ENCODE results near the gene MMAB. TPM values are rescaled to one million over a fixed set of nuclear protein-coding genes. Genes with fewer than 3 reads are reported as not detected.

MMAB gene
- total and polyA plus RNA-seq, 2 donors (not counting 1 experiment from before 2014, with no cell fraction given), result 36.8 to 56.1 TPM

DNA sequence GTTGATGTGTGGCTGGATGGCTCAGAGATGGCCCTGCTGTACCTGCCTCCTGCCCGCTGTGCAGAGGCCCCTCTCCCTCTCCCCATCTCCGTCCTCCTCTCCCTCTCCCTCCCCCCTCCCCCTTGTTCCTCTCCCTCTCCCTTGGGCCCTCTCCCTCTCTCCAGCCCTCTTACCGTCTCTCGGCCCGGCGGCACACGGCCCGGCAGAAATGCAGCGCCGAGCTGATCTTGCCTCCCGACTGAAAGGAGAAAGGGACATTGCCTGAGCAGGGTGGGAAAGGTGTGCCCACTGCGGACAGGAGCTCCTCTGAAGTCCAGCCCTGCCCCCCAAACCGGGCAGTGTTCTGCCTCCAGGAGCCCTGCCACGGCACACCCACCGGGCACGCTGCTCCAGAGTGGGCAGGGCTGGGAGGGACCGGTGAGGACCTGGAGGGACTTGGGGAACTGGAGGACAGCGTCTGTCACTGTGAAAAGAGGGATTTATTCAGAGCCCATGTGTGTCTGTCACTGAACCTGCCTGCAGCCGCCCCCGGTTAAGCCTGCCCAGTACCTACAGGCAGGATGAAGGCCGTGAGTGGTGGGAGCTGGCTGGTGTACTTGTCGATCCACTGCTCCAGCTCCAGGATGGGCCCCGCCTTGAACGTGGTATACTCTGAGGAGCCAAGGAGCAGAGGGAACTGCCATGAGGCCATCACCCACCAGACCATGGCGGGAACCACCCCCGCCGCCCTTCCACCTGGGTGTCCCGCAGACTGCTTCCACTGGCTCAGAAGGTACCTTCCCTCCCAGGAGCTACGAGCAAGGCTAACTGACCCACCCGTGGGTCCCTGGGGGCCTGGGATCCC, 12.2 kb downstream of the MMAB start:
- Histone ChIP-seq H3K4me1 (ENCODE audit: control insufficient read depth, extremely low read depth, insufficient read depth, low read length) (no peaks in the 10 kb centered on the region), H3K4me3 (replicated peaks in 1 of 4; ENCODE audit: control extremely low read depth in 1 of 4, insufficient read depth in 1 of 4, low read depth in 3 of 4, low read length in 4 of 4) (no peak overlapping the region), H3K4me2 (ENCODE audit: extremely low read depth, insufficient read depth, low read length) (no peak overlapping the region), H3K36me3 (ENCODE audit: control insufficient read depth, insufficient read depth, low read length) (peaks cover 3% of the 10 kb centered on the region), H2AFZ (ENCODE audit: low read length) (no peak overlapping the region), H3K9ac (ENCODE audit: insufficient read depth, low read length) (no peak overlapping the region), H3K79me2 (ENCODE audit: control insufficient read depth, insufficient read depth, low read length) (no peaks in the 10 kb centered on the region), H3K27ac (ENCODE audit: insufficient read depth, low read length) (no peak overlapping the region), H3K27me3 (ENCODE audit: control insufficient read depth, insufficient read depth, low read length) (no peaks in the 10 kb centered on the region), H3K9me3 (ENCODE audit: control insufficient read depth, insufficient read depth, low read depth, low read length) (no peaks in the 10 kb centered on the region), H4K20me1 (ENCODE audit: control insufficient read depth, extremely low read depth, insufficient read depth, low read length) (no peaks in the 10 kb centered on the region)
- no peak for DNase-seq (ENCODE audit: low read depth in 2 of 2)
- TF ChIP-seq, protein P1, sequence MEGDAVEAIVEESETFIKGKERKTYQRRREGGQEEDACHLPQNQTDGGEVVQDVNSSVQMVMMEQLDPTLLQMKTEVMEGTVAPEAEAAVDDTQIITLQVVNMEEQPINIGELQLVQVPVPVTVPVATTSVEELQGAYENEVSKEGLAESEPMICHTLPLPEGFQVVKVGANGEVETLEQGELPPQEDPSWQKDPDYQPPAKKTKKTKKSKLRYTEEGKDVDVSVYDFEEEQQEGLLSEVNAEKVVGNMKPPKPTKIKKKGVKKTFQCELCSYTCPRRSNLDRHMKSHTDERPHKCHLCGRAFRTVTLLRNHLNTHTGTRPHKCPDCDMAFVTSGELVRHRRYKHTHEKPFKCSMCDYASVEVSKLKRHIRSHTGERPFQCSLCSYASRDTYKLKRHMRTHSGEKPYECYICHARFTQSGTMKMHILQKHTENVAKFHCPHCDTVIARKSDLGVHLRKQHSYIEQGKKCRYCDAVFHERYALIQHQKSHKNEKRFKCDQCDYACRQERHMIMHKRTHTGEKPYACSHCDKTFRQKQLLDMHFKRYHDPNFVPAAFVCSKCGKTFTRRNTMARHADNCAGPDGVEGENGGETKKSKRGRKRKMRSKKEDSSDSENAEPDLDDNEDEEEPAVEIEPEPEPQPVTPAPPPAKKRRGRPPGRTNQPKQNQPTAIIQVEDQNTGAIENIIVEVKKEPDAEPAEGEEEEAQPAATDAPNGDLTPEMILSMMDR (conservative IDR thresholded peaks at IDR 0.05 in 1 of 2, IDR thresholded peaks at IDR 0.05 in 1 of 2; ENCODE audit: low read depth in 1 of 2, low read length in 2 of 2), result no peak
- no peak for TF ChIP-seq EZH2 (IDR thresholded peaks at IDR 0.05; ENCODE audit: low read length, missing control alignments)

DNA sequence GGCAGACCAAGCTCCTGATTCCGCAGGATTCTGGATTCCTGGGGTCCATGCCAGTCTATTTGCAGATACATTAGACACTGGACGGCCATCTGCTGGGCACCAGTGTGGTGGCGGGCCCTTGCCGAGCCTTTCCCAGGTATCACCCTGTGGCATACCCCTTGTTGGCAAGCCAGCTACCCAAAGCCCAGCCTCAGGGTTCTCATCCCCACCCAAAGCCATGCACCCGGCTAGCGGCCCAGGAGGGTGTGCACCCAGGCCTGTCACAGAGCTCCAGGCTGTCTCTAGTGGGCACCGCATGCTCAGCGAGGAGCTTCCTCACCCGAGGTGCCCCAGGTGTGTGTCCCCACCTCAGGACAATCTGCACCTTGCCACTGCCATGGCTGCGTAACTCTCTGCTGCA, 13.7 kb downstream of the MMAB start:
- no peak overlapping the region for H3K4me2 ChIP-seq (ENCODE audit: extremely low read depth, insufficient read depth, low read length)
- H3K27ac ChIP-seq (ENCODE audit: insufficient read depth, low read length), result no peak overlapping the region
- TF ChIP-seq EZH2 (IDR thresholded peaks at IDR 0.05; ENCODE audit: low read length, missing control alignments), result no peak
- TF ChIP-seq, protein P1 (conservative IDR thresholded peaks at IDR 0.05 in 1 of 2, IDR thresholded peaks at IDR 0.05 in 1 of 2; ENCODE audit: low read depth in 1 of 2, low read length in 2 of 2), result no peak
- H3K4me3 ChIP-seq (replicated peaks in 1 of 4; ENCODE audit: control extremely low read depth in 1 of 4, insufficient read depth in 1 of 4, low read depth in 3 of 4, low read length in 4 of 4), result no peak overlapping the region
- no peaks in the 10 kb centered on the region for H3K79me2 ChIP-seq (ENCODE audit: control insufficient read depth, insufficient read depth, low read length)
- H3K4me1 ChIP-seq (ENCODE audit: control insufficient read depth, extremely low read depth, insufficient read depth, low read length), result no peaks in the 10 kb centered on the region
- H2AFZ ChIP-seq (ENCODE audit: low read length), result no peak overlapping the region
- H3K27me3 ChIP-seq (ENCODE audit: control insufficient read depth, insufficient read depth, low read length), result peaks cover 4% of the 10 kb centered on the region
- no peaks in the 10 kb centered on the region for H4K20me1 ChIP-seq (ENCODE audit: control insufficient read depth, extremely low read depth, insufficient read depth, low read length)
- H3K9ac ChIP-seq (ENCODE audit: insufficient read depth, low read length), result no peak overlapping the region
- DNase-seq (ENCODE audit: low read depth in 2 of 2), result no peak
- H3K36me3 ChIP-seq (ENCODE audit: control insufficient read depth, insufficient read depth, low read length), result no peaks in the 10 kb centered on the region
- no peaks in the 10 kb centered on the region for H3K9me3 ChIP-seq (ENCODE audit: control insufficient read depth, insufficient read depth, low read depth, low read length)

DNA sequence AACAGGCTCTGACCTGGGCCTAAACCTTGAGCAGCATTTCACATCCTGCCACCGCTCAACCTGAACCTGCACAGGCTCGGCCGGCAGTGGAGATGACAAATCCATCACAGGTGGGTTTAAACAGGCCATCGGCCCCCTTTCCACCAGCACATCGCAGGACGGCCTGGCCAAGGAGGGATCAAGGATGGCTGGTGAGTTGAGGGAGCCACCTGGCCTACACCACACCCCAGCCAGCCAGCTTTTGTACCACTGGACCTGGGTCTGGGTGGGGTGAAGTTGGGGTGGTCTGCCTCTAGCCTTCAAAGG, 14.2 kb downstream of the MMAB start:
- Histone ChIP-seq H3K9me3 (ENCODE audit: control insufficient read depth, insufficient read depth, low read depth, low read length) (no peaks in the 10 kb centered on the region), H3K27ac (ENCODE audit: insufficient read depth, low read length) (no peak overlapping the region), H3K4me3 (replicated peaks in 1 of 4; ENCODE audit: control extremely low read depth in 1 of 4, insufficient read depth in 1 of 4, low read depth in 3 of 4, low read length in 4 of 4) (no peak overlapping the region), H3K4me1 (ENCODE audit: control insufficient read depth, extremely low read depth, insufficient read depth, low read length) (no peaks in the 10 kb centered on the region), H2AFZ (ENCODE audit: low read length) (no peak overlapping the region), H3K4me2 (ENCODE audit: extremely low read depth, insufficient read depth, low read length) (no peak overlapping the region), H3K9ac (ENCODE audit: insufficient read depth, low read length) (no peak overlapping the region), H3K36me3 (ENCODE audit: control insufficient read depth, insufficient read depth, low read length) (no peaks in the 10 kb centered on the region), H4K20me1 (ENCODE audit: control insufficient read depth, extremely low read depth, insufficient read depth, low read length) (no peaks in the 10 kb centered on the region), H3K27me3 (ENCODE audit: control insufficient read depth, insufficient read depth, low read length) (peaks cover 4% of the 10 kb centered on the region), H3K79me2 (ENCODE audit: control insufficient read depth, insufficient read depth, low read length) (no peaks in the 10 kb centered on the region)
- no peak for DNase-seq (ENCODE audit: low read depth in 2 of 2)
- TF ChIP-seq, protein P1 (conservative IDR thresholded peaks at IDR 0.05 in 1 of 2, IDR thresholded peaks at IDR 0.05 in 1 of 2; ENCODE audit: low read depth in 1 of 2, low read length in 2 of 2), result no peak
- no peak for TF ChIP-seq EZH2 (IDR thresholded peaks at IDR 0.05; ENCODE audit: low read length, missing control alignments)

All from fibroblast of lung (primary cell).